ENCODE data around the gene TCEA2. TPM values are rescaled to one million over a fixed set of nuclear protein-coding genes. Genes with fewer than 3 reads are reported as not detected.

The TCEA2 gene
- total RNA-seq, 4 donors from 2014 or later = 5.6 to 94.3 (median 14.8) TPM

DNA sequence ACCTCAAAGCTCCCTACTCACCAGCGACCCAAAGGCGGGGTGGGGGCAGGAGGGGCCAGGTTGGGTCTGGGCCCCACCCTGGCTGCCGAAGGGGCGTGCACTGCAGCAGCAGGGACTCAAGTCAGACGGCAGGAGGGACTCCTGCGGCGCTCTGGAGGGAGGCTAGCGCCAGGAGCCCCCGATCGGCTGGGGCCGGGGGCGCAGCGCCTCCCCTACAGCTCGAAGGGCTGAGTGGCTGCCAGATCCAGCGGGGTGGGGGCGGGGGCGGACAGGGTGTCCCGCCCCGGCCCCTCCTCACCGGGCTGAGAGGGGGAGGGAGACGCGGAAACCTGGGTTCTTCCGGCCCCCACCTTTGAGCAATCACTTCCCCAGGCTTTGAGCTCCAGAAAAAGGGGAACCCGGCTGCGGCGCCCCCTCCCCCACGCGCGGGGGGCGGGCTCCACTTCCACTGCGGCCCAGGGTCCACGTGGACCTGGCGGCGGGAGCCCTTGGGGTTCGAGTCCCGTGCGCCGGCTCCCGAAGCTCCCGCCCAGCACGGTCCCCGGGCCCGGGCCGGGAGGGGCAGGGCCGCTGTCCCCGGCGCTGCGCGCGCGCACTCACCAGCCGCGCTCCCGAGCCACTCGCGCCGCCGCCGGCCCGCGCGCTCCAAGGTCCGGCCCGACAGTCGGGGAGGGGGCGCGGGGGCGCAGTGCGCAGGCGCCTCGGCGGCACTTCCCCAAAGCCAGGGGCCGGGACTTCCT lies 16.4 kb downstream of the TCEA2 start, which contains the start of gene RGS19:
Gene RGS19 (minus strand): TSS at position 246 of the 740 bp plus-strand sequence. CDS start 2,632 bp downstream, outside the sequence.
- no peaks in the 10 kb centered on the region for H3K9me3 ChIP-seq
- peak; percentile 76 for DNase-seq
- H3K36me3 ChIP-seq = no peaks in the 10 kb centered on the region
- 0 to 1% methylated on average over 1 to 38 of the region's 73 CpGs for WGBS, 2 donors (ENCODE audit: low coverage in 1 of 2)
- TF ChIP-seq POLR2A (IDR thresholded peaks at IDR 0.05) = no peak
- no peak for TF ChIP-seq POLR2AphosphoS5 (IDR thresholded peaks at IDR 0.05)
- no peak for TF ChIP-seq EP300 (IDR thresholded peaks at IDR 0.05; ENCODE audit: low read depth)
- TF ChIP-seq, protein P1, sequence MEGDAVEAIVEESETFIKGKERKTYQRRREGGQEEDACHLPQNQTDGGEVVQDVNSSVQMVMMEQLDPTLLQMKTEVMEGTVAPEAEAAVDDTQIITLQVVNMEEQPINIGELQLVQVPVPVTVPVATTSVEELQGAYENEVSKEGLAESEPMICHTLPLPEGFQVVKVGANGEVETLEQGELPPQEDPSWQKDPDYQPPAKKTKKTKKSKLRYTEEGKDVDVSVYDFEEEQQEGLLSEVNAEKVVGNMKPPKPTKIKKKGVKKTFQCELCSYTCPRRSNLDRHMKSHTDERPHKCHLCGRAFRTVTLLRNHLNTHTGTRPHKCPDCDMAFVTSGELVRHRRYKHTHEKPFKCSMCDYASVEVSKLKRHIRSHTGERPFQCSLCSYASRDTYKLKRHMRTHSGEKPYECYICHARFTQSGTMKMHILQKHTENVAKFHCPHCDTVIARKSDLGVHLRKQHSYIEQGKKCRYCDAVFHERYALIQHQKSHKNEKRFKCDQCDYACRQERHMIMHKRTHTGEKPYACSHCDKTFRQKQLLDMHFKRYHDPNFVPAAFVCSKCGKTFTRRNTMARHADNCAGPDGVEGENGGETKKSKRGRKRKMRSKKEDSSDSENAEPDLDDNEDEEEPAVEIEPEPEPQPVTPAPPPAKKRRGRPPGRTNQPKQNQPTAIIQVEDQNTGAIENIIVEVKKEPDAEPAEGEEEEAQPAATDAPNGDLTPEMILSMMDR (IDR thresholded peaks at IDR 0.05) = no peak
- peaks cover 51% of the 10 kb centered on the region for H3K27me3 ChIP-seq
- in situ Hi-C loops (cut with MboI; ENCODE audit: low pct_ligation_motif_present in 1 of 4, low pct_unique_long_range_greater_than_20kb in 1 of 4, low sequenced_read_pairs in 3 of 4) (no loop called here), intact Hi-C loops (cut with DNase I; ENCODE audit: low total_unique reads) (no loop called here)
- peak within 1 kb of the TSS; percentile 71 to 82 (median 76) for H3K27ac ChIP-seq
- peak within 1 kb of the TSS; percentile 56 to 84 (median 79) for H3K4me3 ChIP-seq
- H3K4me1 ChIP-seq = peaks cover 13 to 44% (median 27%) of the 10 kb centered on the region in 4 donors

DNA sequence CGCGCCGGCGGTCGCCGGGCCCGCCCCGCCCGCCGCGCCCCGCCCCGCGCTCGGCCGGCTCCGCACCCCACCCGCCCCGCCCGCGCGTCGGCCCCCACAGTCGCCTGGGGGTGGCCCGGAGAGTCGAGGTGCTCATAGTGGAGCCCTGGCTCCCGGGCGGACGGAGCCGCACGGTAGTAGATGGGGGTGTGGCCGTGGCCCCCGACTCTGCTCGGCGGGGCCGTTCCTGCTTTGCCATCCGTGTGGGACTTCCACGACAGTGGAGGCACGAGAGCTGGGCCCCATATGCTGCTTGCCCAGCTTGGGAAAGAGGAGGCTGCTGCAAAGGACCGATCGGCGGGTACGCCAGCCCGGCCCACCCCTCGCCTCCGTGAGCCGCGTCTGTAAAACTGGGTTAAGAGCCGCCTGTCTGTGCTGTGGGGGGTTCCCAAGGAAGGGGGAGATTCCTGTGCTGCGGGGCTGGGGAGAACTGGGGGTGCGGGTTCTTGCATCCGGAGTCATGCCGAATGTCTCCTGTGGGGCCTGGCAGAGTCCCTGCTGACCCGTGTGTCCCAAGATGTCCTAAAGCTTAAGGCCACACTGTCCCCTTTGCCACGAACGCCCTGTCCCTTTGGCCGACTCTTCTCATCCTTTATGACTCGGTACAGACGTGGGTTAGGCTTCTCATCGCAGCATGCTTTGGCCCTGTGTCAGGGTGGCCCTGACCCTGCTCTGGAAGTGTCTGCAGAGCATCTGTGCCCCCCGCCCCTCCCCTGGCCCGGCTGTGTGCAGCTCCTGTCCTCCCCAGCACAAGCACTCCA lies 17.2 kb downstream of the TCEA2 start, which contains the start of gene OPRL1:
Gene OPRL1 (plus strand): TSS at position 70 of the 800 bp plus-strand sequence. CDS start 12,639 bp downstream, outside the sequence.
- WGBS, 2 donors (ENCODE audit: low coverage in 1 of 2) = 13% methylated on average over 19 of the region's 62 CpGs; no CpG with 5 or more reads in 1 of the 2 donors
- TF ChIP-seq, protein P1 (IDR thresholded peaks at IDR 0.05) = no peak
- TF ChIP-seq EP300 (IDR thresholded peaks at IDR 0.05; ENCODE audit: low read depth) = peak; percentile 9
- Histone ChIP-seq H3K27me3 (peaks cover 58% of the 10 kb centered on the region), H3K36me3 (no peaks in the 10 kb centered on the region), H3K9me3 (no peaks in the 10 kb centered on the region), H3K4me1 (peaks cover 13 to 48% (median 27%) of the 10 kb centered on the region in 4 donors), H3K27ac (peak within 1 kb of the TSS; percentile 71 to 82 (median 76)), H3K4me3 (peak within 1 kb of the TSS; percentile 56 to 84 (median 79))
- intact Hi-C loops (cut with DNase I; ENCODE audit: low total_unique reads) (no loop called here), in situ Hi-C loops (cut with MboI; ENCODE audit: low pct_ligation_motif_present in 1 of 4, low pct_unique_long_range_greater_than_20kb in 1 of 4, low sequenced_read_pairs in 3 of 4) (no loop called here)
- DNase-seq = no peak

DNA sequence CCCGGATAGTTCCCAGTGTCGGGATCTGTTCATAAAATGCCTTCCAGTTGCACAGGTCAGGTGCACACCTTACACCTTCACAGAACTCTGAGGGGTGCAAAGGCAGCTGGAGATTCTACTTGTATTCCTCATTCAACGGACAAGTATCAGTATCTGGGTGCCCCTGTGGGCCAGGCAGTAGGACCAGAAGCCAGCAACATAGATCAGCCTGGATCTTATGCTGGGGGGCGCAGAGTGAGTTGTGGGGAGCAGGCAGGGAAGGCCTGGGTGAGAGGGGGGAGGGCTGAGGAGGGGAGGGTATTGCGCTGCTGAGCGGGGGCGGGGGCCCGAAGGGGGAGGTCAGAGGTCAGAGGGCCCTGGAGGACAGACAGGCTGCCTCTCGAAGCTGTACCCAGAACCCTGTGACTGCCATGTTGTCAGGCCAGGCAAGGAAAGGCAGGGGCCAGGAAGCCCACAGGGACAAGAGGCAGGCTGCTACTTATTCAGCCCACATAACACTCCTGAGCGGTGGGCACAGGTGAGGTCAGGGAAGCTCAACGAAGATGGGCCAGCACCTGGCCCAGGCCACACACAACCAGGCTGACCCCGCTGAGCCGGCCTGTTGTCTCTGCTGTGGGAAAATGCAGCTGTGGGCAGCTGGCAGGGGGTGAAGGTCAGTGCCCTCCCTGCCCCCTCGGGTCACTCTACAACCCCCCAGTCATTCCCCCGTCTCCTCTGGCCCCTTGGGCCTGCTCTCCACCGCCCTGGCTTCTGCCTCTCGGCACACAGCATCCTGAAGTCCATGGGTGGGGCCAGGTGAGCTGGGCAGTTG lies 18.0 kb downstream of the TCEA2 start:
- Histone ChIP-seq H3K27me3 (peaks cover 66% of the 10 kb centered on the region), H3K4me3 (no peak overlapping the region), H3K36me3 (no peaks in the 10 kb centered on the region), H3K27ac (peak overlapping the region in 3 of 4 donors; percentile 71 to 82 (median 75)), H3K4me1 (peaks cover 13 to 48% (median 27%) of the 10 kb centered on the region in 4 donors), H3K9me3 (no peaks in the 10 kb centered on the region)
- no peak for DNase-seq
- TF ChIP-seq, protein P1 (IDR thresholded peaks at IDR 0.05) = no peak
- TF ChIP-seq EP300 (IDR thresholded peaks at IDR 0.05; ENCODE audit: low read depth) (no peak), POLR2A (IDR thresholded peaks at IDR 0.05) (no peak), POLR2AphosphoS5 (IDR thresholded peaks at IDR 0.05) (no peak)
- intact Hi-C loops (cut with DNase I; ENCODE audit: low total_unique reads) = no loop called here
- in situ Hi-C loops (cut with MboI; ENCODE audit: low pct_ligation_motif_present in 1 of 4, low pct_unique_long_range_greater_than_20kb in 1 of 4, low sequenced_read_pairs in 3 of 4) = no loop called here
- 63% methylated on average over 9 of the region's 17 CpGs; no CpG with 5 or more reads in 1 of the 2 donors for WGBS, 2 donors (ENCODE audit: low coverage in 1 of 2)
